ENCODE data around the gene DCAF16. TPM values are rescaled to one million over a fixed set of nuclear protein-coding genes. Genes with fewer than 3 reads are reported as not detected.
A peak's percentile ranks its signal among the peaks of the same experiment; 100 is the strongest.

Gene DCAF16
- total RNA-seq, 2 donors from 2014 or later = 20.4 to 34.0 TPM

DNA sequence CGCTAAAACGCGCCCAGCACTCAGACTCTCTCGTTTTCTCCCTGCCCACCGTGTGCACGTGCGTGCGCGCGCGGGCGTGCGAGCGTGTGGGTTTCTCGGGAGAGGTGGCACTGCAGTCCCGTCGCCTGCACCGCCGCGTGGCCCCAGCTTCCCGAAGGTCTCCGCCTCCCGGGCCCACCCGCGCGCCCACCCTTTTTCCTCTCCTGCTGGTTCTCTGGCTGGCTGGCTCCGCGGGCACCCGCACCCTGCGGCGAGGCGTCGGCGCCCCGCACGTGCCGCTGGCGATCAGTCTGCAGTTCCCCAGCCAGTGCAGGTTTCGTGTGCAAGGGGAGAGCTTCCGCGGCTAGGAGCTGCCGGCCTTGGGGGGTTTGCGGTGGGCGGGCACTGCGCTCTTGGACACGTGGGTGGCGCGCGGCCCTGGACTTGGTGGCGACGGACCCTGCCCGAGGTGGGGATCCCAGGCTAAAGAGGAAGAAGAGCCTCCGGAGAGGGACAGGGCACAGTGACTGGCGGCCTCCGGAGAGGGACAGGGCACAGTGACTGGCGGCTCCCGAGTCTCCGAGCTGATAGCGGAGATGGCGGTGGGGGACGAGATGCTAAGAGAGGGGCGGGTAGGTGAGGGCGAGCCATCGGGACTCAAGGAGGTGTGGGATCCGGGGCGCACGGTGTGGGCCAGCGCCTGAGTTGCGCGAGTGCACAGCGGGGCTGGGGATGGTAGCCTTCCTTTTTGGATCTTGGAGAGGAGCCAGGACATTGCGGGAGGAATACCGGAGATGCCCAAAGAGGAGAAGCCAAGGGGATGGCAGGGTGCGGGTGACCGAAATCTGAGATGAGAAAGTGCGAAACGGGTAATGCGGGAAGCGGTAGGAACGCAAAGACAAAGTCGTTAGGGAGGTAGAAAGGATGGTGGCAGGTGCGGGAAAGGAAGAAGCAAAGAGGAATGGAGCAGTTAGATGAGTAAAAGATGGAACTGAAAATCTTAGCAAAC, 29.0 kb downstream of the DCAF16 start, which contains the start of gene FAM184B:
Gene FAM184B (minus strand): TSS at position 322 of the 988 bp plus-strand sequence. CDS start 322 bp downstream, outside the sequence.
- peaks cover 7% of the 10 kb centered on the region for H3K4me1 ChIP-seq
- H3K27me3 ChIP-seq = peaks cover 24% of the 10 kb centered on the region
- H3K27ac ChIP-seq = no peak within 1 kb of the TSS
- TF ChIP-seq, protein P1, sequence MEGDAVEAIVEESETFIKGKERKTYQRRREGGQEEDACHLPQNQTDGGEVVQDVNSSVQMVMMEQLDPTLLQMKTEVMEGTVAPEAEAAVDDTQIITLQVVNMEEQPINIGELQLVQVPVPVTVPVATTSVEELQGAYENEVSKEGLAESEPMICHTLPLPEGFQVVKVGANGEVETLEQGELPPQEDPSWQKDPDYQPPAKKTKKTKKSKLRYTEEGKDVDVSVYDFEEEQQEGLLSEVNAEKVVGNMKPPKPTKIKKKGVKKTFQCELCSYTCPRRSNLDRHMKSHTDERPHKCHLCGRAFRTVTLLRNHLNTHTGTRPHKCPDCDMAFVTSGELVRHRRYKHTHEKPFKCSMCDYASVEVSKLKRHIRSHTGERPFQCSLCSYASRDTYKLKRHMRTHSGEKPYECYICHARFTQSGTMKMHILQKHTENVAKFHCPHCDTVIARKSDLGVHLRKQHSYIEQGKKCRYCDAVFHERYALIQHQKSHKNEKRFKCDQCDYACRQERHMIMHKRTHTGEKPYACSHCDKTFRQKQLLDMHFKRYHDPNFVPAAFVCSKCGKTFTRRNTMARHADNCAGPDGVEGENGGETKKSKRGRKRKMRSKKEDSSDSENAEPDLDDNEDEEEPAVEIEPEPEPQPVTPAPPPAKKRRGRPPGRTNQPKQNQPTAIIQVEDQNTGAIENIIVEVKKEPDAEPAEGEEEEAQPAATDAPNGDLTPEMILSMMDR (IDR thresholded peaks at IDR 0.05) = no peak
- intact Hi-C loops (cut with DNase I) = no loop called here
- no peaks in the 10 kb centered on the region for H3K36me3 ChIP-seq
- peak within 1 kb of the TSS; percentile 22 for H3K4me3 ChIP-seq
- no peaks in the 10 kb centered on the region for H3K9me3 ChIP-seq
- DNase-seq = no peak
- peak within 1 kb of the TSS in 1 of 2 donors; percentile 48 for H3K9ac ChIP-seq (ENCODE audit: low read depth in 2 of 2, low read length in 2 of 2)

GRCh38 chr4:17780501-17781299, 29.9 kb downstream of the DCAF16 start:
- Histone ChIP-seq H3K27ac (no peak overlapping the region), H3K9ac (ENCODE audit: low read depth in 2 of 2, low read length in 2 of 2) (no peak overlapping the region), H3K4me1 (peaks cover 7% of the 10 kb centered on the region), H3K9me3 (no peaks in the 10 kb centered on the region), H3K4me3 (peak overlapping the region; percentile 22), H3K27me3 (peaks cover 24% of the 10 kb centered on the region), H3K36me3 (no peaks in the 10 kb centered on the region)
- no peak for DNase-seq
- TF ChIP-seq, protein P1 (IDR thresholded peaks at IDR 0.05) = no peak
- intact Hi-C loops (cut with DNase I) = no loop called here

DNA sequence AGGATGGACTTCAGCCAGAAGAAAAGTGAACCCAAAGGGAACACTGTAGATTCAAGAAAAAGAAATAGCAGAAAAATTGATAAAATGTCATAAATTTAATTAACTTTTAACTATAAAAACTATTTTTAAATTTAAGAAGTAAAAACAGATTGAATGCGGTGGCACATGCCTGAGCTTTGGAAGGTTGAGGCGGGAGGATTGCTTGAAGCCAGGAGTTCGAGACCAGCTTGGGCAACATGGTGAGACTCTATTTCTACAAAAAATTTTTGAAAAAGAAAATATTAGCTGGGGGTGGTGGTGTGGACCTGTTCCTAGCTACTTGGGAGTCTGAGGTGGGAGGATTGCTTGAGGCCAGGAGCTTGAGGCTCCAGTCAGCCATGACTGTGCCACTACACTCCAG, 32.1 kb downstream of the DCAF16 start:
- no peak overlapping the region for H3K9ac ChIP-seq (ENCODE audit: low read depth in 2 of 2, low read length in 2 of 2)
- TF ChIP-seq, protein P1 (IDR thresholded peaks at IDR 0.05) = no peak
- intact Hi-C loops (cut with DNase I) = no loop called here

DNA sequence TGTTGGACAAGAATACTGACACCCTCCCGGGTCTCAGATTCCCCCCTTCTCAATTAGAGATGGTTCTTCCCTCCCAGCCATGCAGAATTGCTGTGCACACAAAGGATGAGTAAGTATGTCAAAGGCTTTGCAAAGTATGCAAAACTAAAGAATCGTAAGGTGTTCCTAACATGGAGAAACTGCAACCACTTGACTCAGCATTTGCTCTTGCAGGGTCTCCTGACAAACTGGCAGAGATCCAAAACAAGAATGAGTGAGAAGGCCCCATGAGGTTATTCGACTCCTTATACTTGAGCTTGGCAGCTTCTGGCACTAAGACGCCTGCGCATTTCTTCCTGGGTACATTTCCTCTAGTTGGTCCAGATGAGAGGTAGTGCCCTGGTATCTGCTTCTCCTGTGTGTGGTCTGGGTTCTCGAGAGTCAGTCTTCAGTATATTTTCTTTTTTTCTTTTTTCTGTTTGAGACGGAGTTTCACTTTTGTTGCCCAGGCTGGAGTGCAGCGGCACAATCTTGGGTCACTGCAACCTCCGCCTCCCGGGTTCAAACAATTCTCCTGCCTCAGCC, 37.3 kb downstream of the DCAF16 start:
- TF ChIP-seq, protein P1 (IDR thresholded peaks at IDR 0.05) = no peak
- H3K4me1 ChIP-seq = no peaks in the 10 kb centered on the region
- no peak overlapping the region for H3K4me3 ChIP-seq
- no peak overlapping the region for H3K27ac ChIP-seq
- H3K36me3 ChIP-seq = no peaks in the 10 kb centered on the region
- intact Hi-C loops (cut with DNase I) = no loop called here
- no peak for DNase-seq
- no peaks in the 10 kb centered on the region for H3K27me3 ChIP-seq
- no peak overlapping the region for H3K9ac ChIP-seq (ENCODE audit: low read depth in 2 of 2, low read length in 2 of 2)
- no peaks in the 10 kb centered on the region for H3K9me3 ChIP-seq

More for the DNA sequence above, 32.1 kb downstream of the DCAF16 start:
- no peak for DNase-seq
- no peaks in the 10 kb centered on the region for H3K9me3 ChIP-seq
- H3K27me3 ChIP-seq = peaks cover 24% of the 10 kb centered on the region
- H3K4me3 ChIP-seq = no peak overlapping the region
- H3K4me1 ChIP-seq = peaks cover 7% of the 10 kb centered on the region
- no peaks in the 10 kb centered on the region for H3K36me3 ChIP-seq
- H3K27ac ChIP-seq = no peak overlapping the region

- Histone ChIP-seq H3K9ac (ENCODE audit: low read depth in 2 of 2, low read length in 2 of 2) (no peak overlapping the region), H3K4me1 (no peaks in the 10 kb centered on the region), H3K27ac (no peak overlapping the region), H3K4me3 (no peak overlapping the region), H3K36me3 (no peaks in the 10 kb centered on the region), H3K27me3 (no peaks in the 10 kb centered on the region), H3K9me3 (no peaks in the 10 kb centered on the region)
- intact Hi-C loops (cut with DNase I) = no loop called here
- TF ChIP-seq, protein P1 (IDR thresholded peaks at IDR 0.05) = no peak
- DNase-seq = no peak
Measured at GRCh38 chr4:17771284-17771908, 39.2 kb downstream of the DCAF16 start.
